GM18517 (cell line): ENCODE data around the gene PLLP.

Experiments used
- ATAC-seq: cut with Tn5 transposase; IDR thresholded peaks from one replicate; pipeline ENCODE4 v1.9.1; 2021; ENCODE audit warnings: mild to moderate bottlenecking, moderate library complexity; ENCODE audit not compliant: unreplicated experiment

PLLP gene, protein sequence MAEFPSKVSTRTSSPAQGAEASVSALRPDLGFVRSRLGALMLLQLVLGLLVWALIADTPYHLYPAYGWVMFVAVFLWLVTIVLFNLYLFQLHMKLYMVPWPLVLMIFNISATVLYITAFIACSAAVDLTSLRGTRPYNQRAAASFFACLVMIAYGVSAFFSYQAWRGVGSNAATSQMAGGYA

DNA sequence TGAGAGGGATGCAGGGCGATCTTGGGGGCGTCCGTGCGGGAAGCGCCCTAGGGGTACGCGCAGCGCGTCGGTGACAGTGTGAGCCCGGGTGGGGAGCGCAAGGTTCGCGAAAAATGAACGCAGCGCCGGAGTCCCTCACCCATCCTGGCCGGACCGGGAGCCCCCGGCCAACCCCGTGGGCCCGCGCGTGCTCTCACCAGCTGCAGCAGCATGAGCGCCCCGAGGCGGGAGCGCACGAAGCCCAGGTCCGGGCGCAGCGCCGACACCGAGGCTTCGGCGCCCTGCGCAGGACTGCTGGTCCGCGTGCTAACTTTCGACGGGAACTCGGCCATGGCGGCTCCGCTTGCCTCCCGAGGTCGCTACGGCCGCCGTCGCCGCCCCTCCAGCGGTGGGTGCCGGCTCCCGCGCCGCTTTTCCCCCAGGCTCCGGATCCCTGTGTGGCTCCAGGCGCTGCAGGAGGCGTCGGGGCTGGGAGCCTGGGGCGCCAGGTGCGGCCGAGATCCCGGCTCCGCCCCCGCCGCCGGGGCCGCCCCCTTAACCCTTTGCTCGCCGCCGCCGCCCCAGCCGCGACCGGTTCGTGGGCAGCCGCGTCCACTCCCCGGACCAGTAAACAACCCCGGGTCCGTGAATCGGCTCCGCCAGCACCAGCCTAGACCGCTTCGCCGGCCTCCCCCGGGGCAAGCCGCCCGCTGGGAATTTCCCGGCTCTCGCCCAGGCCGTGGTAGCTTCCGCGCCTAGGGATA lies at the start of gene PLLP:
TSS of gene PLLP (minus strand) at position 464 of the 743 bp plus-strand sequence. CDS start at position 332, 132 bp downstream.
- ATAC-seq, result no peak

DNA sequence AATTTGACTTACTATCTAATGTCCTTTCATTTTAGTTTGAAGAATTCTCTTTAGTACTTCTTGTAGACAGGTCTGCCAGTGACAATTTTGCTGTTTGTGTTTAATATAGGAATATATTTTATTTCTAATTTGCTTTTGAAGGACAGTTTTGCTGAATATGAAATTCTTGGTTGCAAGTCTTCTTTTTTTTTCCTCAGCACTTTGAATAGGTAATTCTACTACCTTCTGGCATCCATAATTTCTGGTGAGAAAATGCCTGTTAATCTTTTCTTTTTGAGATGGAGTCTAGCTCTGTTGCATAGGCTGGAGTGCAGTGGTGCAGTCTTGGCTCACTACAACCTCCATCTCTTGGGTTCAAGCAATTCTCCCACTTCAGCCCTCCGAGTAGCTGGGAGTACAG lies 48.9 kb upstream of the PLLP start:
- no peak for ATAC-seq

DNA sequence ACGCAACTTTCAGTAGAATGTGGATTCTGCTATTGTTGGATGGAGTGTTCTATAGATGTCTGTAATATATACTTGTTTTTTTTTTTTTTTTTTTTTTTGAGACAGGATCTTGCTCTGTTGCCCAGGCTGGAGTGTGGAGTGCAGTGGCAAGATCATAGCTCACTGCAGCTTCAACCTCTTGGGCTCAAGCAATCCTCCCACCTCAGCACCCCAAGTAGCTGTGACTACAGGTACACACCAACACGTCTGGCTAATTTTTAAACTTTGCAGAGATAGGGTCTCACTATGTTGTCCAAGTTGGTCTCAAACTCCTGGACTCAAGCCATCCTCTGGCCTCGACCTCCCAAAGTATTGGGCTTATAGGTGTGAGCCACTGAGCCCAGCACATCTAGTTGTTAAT lies 46.9 kb upstream of the PLLP start:
- no peak for ATAC-seq

DNA sequence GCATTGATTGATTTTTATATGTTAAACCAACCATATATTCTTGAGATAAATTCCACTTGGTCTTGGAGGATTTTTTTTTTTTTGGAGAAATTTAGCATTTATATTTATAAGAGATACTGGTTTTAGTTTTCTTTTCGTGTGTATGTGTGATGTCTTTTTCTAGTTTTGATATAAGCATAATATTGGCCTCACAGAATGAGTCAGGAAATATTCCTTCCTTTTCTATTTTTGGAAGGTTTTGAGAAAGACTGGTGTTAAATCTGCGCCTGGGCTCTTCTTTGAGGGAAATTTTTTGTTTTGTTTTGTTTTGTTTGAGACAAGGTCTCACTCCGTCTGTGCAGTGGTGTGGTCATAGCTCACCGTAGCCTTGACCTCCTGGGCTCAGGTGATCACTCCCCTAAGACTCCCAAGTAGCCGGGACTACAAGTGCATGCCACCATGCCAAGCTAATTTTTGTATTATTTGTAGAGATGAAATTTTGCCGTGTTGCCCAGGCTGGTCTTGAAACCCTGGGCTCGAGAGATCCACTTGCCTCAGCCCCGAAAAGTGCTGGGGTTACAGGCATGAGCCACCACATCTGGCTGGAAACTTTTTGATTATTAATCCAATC lies 45.4 kb upstream of the PLLP start:
- ATAC-seq, result no peak

DNA sequence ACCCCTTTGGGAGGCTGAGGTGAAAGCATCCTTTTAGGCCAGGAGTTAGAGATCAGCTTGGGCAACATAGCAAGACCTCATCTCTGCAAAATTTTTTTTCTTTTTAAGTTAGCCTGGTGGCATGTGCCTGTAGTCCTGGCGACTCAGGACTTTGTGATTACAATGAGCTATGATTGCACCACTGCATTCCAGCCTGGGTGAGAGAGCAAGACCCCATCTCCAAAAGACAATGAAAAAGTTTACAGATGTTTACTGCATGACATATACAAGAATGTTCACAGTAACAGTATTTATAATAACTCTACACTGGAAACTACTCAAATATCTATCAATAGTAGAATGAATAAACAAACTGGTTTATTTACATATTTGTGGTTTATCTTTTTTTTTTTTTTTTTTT lies 41.0 kb upstream of the PLLP start:
- ATAC-seq, result no peak

DNA sequence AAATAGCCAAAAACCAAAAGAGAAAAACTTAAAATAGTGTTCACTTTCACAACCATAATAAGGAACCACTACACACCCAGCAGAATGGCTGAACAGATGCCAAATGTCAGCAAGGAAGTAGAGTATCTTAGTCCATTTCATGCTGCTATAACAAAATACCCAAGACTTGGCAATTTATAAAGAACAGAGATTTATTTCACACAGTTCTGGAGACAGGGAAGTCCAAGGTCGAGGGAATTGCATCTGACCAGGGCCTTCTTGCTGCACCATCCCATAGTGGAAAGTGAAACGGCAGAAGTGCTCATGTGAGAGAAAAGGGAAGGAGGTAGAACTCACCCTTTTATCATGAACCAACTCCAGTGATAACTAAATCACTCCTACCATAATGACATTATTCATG lies 40.3 kb upstream of the PLLP start:
- no peak for ATAC-seq

DNA sequence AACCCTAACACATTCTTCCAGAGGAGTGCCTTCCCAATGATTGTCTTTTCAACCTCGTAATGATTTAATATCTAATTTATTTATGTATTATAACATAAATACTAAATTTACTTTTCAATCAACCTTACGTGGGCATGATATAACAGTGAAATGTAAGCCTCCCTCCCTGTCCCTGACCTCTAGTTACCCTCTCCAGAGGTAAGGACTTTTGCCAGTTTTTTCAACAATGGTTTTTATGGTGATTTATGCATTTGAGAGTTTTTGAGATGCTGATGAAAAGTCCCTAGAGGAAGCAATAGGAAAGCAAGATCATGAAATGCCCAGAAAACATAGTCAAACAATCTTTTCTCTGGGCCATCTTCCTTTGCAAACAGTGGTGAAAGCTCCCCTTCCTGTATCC lies 35.2 kb upstream of the PLLP start:
- no peak for ATAC-seq

DNA sequence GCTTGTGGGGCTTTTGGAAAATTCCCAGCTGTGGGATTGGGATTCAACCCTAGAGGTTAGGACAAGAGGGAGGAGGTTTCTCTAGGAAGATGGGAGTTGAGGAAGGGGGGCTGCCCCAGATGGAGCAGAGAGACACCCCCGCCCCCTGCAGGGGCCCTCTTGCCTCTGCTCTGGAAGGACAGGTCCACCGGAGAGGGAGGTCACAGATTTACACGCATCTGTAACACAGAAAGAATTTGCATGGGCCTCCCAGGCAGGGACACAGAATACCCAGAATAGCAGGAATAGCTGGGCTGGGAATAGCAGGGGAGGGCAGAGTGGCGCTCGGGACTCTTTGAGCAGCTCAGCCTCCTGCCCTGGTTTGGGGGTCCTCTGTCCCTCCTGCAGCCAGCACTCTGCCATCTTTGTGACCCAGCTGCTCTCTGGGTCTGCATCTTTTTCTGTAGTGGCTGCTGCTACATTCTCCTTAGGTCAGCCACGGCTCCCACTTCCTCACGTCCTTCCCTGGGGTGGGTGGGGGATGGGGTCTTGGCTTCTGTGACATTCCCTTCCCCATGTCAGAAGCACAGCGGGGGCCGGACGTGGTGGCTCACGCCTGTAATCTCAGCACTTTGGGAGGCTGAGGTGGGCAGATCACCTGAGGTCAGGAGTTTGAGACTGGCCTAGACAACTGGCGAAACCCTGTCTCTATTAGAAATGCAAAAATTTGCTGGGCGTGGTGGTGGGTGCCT lies 33.9 kb upstream of the PLLP start:
- ATAC-seq, result no peak

DNA sequence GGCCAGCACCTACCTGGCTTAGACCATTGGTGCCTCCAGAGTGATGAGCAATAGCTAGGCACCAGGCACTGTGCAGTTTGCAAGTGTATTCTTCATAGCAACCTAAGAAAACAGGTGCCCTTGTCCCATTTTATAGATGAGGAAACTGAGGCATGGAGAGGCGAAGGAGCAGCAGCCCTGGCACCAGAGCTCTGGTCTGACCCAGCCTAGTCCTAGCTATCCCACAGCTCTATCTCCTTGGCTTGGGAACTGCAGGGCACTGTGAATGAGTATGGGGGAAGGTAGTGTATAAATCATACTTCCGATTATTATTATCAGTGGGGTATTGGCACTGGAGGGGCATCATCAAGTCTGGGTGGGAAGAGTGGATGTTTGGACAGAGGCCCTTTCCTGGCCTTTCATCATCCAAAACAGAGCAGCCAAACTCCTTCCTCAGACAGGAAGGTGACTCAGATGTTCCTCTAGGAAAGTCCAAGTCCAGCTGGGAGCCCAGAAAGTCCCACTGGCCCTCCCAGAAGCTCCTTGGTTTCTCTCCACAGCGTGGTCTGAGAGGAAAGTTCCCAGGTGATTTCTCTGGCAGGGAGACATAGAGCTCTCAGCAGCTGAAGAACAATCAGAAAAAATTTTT lies 32.0 kb upstream of the PLLP start:
- no peak for ATAC-seq

DNA sequence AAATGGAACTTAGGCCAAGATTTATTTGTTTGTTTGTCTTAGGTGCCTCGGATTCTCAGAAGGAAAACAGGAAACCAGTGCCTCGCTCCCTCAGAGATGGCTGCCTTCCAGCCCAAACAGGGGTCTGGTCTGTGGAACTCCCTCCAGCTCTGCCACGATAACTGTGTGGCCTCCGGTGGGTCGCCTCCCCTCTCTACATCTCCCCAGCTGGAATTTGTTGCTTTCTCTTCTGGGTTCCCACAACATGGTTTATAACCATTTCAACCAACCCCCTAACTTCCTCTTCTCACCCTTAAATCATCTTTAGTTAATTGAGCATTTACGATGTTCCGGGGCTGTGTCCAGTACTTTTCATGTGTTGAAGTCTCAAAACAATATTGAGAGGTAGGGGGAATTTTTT lies 30.9 kb upstream of the PLLP start:
- ATAC-seq, result no peak

DNA sequence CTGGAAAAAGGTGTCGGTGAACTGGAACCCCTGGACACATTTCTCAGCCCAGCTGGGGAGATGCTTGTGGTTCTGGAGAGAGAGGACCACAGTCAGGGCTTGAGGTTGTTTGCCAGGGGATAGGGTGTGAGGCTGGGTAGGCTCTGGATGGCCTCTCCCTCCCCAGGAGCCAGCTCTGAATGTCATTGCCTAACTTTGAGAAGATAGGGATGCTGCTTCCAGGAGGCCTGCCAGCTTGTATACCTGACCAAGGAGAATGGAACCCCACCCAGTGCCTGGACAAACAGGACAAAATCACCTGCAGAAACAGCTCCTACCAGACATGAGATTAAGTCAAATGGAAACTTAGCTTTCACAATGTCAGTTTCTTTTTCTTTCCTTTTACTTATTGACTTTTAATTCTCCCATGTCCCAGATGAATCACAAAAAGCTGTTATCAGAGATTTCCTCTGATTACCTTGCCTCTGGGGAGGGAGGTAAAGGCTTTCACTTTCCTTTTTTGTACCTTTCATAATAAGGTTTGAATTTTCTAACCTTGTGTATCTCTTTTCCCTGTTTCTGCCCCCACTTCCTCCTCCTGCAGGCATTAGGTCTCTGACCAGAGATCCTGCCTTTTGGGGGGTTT lies 29.8 kb upstream of the PLLP start:
- ATAC-seq, result no peak

DNA sequence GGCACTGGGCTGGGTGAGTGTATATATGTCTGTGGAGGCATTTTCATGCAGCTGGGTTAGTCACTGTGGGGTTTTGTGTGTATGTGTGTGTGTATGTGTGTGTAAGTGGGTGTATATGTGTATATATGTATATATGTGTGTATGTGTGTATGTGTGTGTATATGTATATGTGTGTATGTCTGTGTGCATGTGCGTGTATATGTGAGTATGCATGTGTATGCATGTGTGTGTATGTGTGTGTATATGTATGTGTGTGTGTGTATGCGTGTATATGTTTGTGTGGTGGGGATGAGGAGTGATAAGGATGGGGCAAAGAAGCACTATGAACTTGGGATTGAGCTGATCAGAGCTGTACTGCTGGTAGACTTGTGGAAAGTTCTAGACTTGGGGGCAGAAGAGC lies 29.0 kb upstream of the PLLP start:
- ATAC-seq, result no peak

DNA sequence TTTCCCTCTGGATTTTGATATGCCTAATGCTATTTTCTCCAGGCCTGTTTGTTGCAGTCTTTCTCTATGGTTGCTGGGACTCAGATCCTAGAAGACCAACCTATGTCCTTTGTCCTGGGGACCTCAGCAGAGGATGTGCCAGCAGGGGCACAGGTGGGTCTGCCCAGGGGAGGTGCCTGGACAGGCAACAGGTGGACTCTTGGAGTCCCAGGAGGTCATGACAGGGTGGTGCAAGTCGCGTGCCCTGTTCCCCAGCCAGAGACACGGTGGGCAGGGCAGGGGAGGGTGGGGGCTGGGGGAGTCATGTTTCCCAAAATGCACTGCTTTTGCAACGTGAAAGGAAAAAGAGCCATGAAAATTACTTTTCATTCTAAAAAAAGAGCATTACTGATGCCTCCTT lies 26.3 kb upstream of the PLLP start:
- no peak for ATAC-seq

DNA sequence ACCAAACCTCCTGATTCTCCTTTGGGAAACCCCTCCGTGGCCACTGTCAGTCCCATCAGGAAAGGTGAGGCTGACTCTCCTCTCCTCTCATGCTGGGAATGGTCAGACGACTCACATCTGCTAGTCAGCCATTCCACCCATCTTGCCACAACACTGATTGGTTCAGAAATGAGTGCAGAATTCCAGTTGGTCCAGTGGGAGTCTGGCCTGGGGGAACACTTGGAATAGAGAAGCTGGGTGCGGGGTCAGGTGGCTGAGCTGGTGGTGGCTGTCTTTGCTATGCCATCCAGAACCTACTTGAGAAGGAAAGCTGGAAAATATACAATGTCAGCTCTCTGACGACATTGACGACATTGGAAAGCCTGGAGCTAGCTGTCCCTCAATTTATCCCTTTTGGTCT lies 23.6 kb upstream of the PLLP start:
- no peak for ATAC-seq

DNA sequence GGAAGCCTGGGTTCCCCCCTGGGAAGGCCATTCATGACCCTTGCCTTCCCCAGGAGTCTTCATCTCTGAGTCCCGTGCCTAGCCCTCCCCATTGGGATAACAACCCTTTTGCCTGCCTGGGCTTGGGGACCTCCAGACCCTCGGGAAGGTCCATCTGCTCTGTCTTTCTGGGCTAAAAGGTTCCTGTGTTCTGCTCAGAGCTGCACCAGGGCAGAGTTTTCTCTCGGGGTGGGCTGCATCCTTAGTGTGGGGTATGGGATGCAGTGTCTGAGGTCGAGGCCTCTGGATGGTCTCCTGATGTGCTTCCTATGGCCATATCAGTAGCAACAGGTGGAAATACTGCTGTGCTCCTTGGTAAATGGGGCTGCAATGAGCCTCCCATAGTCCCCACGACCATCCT lies 22.9 kb upstream of the PLLP start:
- no peak for ATAC-seq

DNA sequence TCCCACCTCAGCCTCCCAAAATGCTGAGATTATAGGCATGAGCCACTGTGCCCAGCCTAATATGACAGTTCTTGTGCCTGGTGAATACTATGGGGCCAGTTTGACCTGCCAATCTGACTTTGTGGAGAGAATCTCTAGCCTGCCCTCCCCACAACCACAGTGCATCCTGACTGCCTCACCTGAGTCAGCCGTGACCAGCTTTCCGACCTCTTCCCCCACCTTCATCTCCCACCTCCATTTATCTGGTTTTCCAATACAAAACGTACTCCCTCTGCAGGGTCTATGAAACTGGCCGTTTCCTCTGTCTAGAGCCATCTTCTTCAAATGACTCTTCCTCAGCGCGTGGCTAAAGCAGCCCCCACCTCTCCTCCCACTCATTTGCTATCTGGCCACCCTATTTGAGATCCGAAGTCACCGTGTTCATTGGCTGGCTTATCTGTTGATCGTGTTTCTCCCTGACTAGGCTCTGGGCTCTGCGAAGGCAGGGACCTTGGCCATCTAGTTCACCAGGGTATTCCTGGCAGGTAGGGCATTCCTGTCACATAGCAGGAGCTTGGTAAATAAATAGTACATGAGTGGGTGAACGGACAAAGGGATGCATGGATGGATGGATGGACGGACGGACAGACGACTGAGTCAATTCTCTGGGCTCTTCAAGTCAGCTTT lies 22.3 kb upstream of the PLLP start:
- no peak for ATAC-seq

DNA sequence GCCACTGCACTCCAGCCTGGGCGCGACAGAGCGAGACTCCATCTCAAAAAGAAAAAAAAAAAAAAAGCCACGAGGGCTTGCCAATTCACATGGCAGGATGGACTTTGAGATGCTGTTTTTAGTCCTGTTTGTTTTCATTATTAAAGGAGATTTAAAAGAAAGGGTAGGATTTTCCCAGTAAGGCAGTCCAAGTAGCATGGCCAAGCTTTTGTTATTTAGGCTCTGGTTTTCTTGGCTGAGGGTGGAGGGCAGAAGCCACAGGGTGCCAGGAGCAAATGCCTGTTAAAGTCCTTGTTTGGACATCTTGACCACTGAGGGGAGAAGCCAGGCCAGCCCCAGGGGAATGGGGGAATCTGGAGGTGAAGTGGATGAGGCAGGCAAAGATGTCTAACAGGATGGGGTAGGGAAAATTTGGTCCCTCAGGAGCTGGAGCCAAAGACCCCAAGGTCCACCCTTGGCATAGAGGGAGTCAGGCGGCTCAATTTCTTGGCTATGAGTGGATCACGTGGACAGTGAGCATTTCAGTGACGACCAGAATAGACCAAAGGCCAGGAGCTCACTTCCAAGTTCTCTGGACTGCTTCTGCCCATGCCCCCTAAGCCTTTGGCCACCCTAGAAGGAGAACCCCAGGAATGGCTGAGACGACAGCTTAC lies 20.8 kb upstream of the PLLP start:
- no peak for ATAC-seq

DNA sequence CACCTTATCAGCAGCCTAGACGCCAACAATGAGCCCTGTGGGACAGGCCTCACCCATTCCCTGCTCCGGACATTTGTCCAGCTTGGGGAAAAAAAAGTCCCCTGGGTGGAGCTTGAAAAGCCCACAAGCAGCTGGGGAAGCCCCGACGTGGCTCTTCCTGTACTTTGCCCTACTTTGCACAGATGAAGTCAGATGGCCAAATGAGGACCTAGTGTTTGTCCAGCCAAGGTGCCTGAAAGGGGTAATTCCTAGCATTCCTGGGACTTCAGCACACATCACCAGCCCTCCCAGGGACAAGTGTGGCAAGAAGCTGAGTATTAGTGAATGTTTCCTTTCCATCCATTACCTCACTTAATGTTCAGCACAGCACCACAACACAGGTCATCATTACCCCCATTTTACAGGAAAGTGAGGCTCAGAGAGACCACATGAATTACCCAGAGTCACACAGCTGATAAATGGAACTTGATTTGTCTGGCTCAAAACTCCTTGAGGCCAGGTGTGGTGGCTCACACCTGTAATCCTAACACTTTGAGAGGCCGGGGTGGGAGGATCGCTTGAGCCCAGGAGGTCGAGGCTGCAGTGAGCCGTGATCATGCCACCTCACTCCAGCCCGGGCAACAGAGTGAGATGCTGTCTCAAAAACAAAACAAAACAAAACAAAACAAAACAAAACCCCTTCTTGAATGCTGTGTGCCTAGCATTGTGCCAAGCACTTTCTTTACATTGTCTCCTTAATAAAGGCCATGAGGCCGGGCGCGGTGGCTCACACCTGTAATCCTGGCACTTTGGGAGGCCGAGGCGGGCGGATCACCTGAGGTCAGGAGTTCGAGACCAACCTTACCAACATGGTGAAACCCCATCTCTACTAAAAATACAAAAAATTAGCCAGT lies 19.9 kb upstream of the PLLP start:
- no peak for ATAC-seq

DNA sequence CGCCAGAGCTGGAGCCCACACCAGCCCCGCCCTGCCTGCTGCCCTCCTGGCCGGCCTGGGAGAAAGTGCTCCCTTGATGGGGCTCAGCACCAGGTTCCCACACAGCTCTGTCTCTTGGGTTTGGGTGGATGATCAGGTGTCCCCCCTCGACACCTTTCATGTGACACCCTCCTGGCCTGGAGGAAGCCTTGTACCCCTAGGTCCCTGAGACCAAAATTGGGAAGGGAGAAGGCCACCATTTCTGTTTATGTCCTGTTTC lies 19.4 kb upstream of the PLLP start:
- ATAC-seq, result no peak
